ENCODE data around the gene SUPT16H. TPM values are rescaled to one million over a fixed set of nuclear protein-coding genes. Genes with fewer than 3 reads are reported as not detected.

SUPT16H gene
- total and polyA plus RNA-seq, 2 of the 13 experiments (the other 11 are each of a cell fraction or from before 2014, with no cell fraction given): 77.5 to 230 TPM

- TF ChIP-seq SP1 (IDR thresholded peaks at IDR 0.05) (no peak), SP1 (CRISPR knock-in tag; IDR thresholded peaks at IDR 0.05) (peak; percentile 77; the same call in 1 of the 2 replicates), FOSL1 (CRISPR knock-in tag; IDR thresholded peaks at IDR 0.05; ENCODE audit: borderline replicate concordance) (0 out of 2 replicates have a peak, but pooled peaks have one; percentile 13), ZNF10 (CRISPR knock-in tag; IDR thresholded peaks at IDR 0.05; ENCODE audit: borderline replicate concordance, low read depth) (no peak), ZBTB38 (CRISPR knock-in tag; IDR thresholded peaks at IDR 0.05) (0 out of 2 replicates have a peak, but pooled peaks have one; percentile 38), ZBTB8A (CRISPR knock-in tag; IDR thresholded peaks at IDR 0.05; ENCODE audit: borderline replicate concordance, low read depth) (no peak), TRIM22 (IDR thresholded peaks at IDR 0.05) (no peak), NRL (CRISPR knock-in tag; IDR thresholded peaks at IDR 0.05; ENCODE audit: borderline replicate concordance) (peak; percentile 93), GABPA (IDR thresholded peaks at IDR 0.05; ENCODE audit: low read depth, low read length) (peak; percentile 87), GABPA (CRISPR knock-in tag; IDR thresholded peaks at IDR 0.05; ENCODE audit: low read depth) (peak; percentile 98), ZNF574 (CRISPR knock-in tag; IDR thresholded peaks at IDR 0.05) (peak; percentile 95), ZNF501 (CRISPR knock-in tag; IDR thresholded peaks at IDR 0.05) (peak; percentile 98), MED13 (CRISPR knock-in tag; IDR thresholded peaks at IDR 0.05) (no peak), ZNF337 (CRISPR knock-in tag; IDR thresholded peaks at IDR 0.05; ENCODE audit: borderline replicate concordance, low read depth) (peak; percentile 75; the same call in 1 of the 2 replicates), ETV5 (CRISPR knock-in tag; IDR thresholded peaks at IDR 0.05; ENCODE audit: borderline replicate concordance) (peak; percentile 69), ZNF563 (CRISPR knock-in tag; IDR thresholded peaks at IDR 0.05) (peak; percentile 93), U2AF2 (IDR thresholded peaks at IDR 0.05; ENCODE audit: low read depth, low read length) (peak; percentile 80; the same call in 1 of the 2 replicates), KMT2A (CRISPR knock-in tag; IDR thresholded peaks at IDR 0.05) (peak; percentile 82), GRHL1 (CRISPR knock-in tag; conservative IDR thresholded peaks at IDR 0.05) (no peak), ZBTB21 (CRISPR knock-in tag; IDR thresholded peaks at IDR 0.05) (0 out of 2 replicates have a peak, but pooled peaks have one; percentile 9), ATF7 (IDR thresholded peaks at IDR 0.05) (no peak), ATF7 (CRISPR knock-in tag; IDR thresholded peaks at IDR 0.05) (no peak), AKAP8 (CRISPR knock-in tag; IDR thresholded peaks at IDR 0.05) (peak; percentile 81; the same call in 1 of the 2 replicates), ZNF232 (CRISPR knock-in tag; IDR thresholded peaks at IDR 0.05; ENCODE audit: borderline replicate concordance) (no peak; the same call in 1 of the 2 replicates), ZNF20 (CRISPR knock-in tag; IDR thresholded peaks at IDR 0.05) (0 out of 2 replicates have a peak, but pooled peaks have one; percentile 61), SSRP1 (CRISPR knock-in tag; IDR thresholded peaks at IDR 0.05) (peak; percentile 75), ZSCAN12 (CRISPR knock-in tag; IDR thresholded peaks at IDR 0.05) (peak; percentile 51; the same call in 1 of the 2 replicates)
These were observed at the start of gene SUPT16H (continued) for GRCh38 chr14:21383848-21384493.

Data from HepG2 (cell line).